IMR-90 (cell line): ENCODE measurements around the gene FEV. TPM values are rescaled to one million over a fixed set of nuclear protein-coding genes. Genes with fewer than 3 reads are reported as not detected.

Source experiments
- ATAC-seq: fragments of 200-7000 bp; cut with Tn5 transposase; 2 replicates; pipeline ENCODE4 v1.9.1; 2020; ENCODE audit warnings: low read depth, mild to moderate bottlenecking, moderate library complexity
- BruUV-seq: library from RNA; stranded (reverse); fragments of 400-500 nt; replicated peaks from 2 replicates; lab custom pipeline; 2021; lab: Mats Ljungman, UMichigan
- CTCF ChIA-PET: fragments of 300-600 bp; formaldehyde crosslinking; extraction: SDS; loops from one replicate; lab custom pipeline; 2021; ENCODE audit warnings: antibody characterized with exemption; lab: Yijun Ruan, JAX
- POLR2A ChIA-PET: fragments of 300-600 bp; sonication (Branson Sonifier 250); formaldehyde crosslinking; loops from one replicate; lab custom pipeline; 2022; ENCODE audit warnings: antibody characterized with exemption; ENCODE audit not compliant: unreplicated experiment; lab: Charles Lee
- DNase-seq: peaks from one replicate; pipeline ENCODE4 v3.0.0; 2013
- H2AFZ ChIP-seq: replicated peaks from 2 replicates; pipeline ENCODE3; 2013; ENCODE audit warnings: low read length, mild to moderate bottlenecking; ENCODE audit not compliant: poor library complexity
- H2AK5ac ChIP-seq: 2 replicates; pipeline ENCODE4 v1.6.1; 2013; ENCODE audit warnings: low read depth, low read length, inconsistent platforms
- H2AK9ac ChIP-seq: replicated peaks from 2 replicates; pipeline ENCODE3; 2013; ENCODE audit warnings: mild to moderate bottlenecking, low read depth, low read length, moderate library complexity; ENCODE audit not compliant: poor library complexity
- H2BK120ac ChIP-seq: 2 replicates; pipeline ENCODE4 v1.6.1; 2013; ENCODE audit warnings: low read depth, low read length, inconsistent platforms
- H2BK15ac ChIP-seq: 3 replicates; pipeline ENCODE4 v1.6.1; 2013; ENCODE audit warnings: low read depth, low read length, inconsistent platforms
- H2BK20ac ChIP-seq: 2 replicates; pipeline ENCODE4 v1.6.1; 2013; ENCODE audit warnings: low read depth, mild to moderate bottlenecking, inconsistent platforms, low read length, moderate library complexity
- H2BK5ac ChIP-seq: 2 replicates; pipeline ENCODE4 v1.6.1; 2013; ENCODE audit warnings: mild to moderate bottlenecking, low read depth, low read length, inconsistent platforms; ENCODE audit not compliant: poor library complexity, severe bottlenecking
- H3K14ac ChIP-seq: replicated peaks from 2 replicates; pipeline ENCODE4 v1.6.1; 2013; ENCODE audit warnings: low read depth, low read length, inconsistent platforms
- H3K18ac ChIP-seq: 2 replicates; pipeline ENCODE4 v1.6.1; 2013; ENCODE audit warnings: low read depth, low read length, control low read depth
- H3K23ac ChIP-seq: 2 replicates; pipeline ENCODE4 v1.6.1; 2013; ENCODE audit warnings: low read depth, low read length, inconsistent platforms
- H3K27ac ChIP-seq: 2 replicates; pipeline ENCODE4 v1.5.1; 2013; ENCODE audit warnings: mild to moderate bottlenecking, control low read depth, low read length; ENCODE audit not compliant: insufficient read depth
- H3K27me3 ChIP-seq: 2 replicates; pipeline ENCODE4 v1.6.1; 2013; ENCODE audit warnings: low read length; ENCODE audit not compliant: control insufficient read depth, insufficient read depth
- H3K36me3 ChIP-seq: 2 replicates; pipeline ENCODE4 v1.6.1; 2013; ENCODE audit warnings: low read length, mixed read lengths; ENCODE audit not compliant: control insufficient read depth, insufficient read depth
- H3K4ac ChIP-seq: 2 replicates; pipeline ENCODE4 v1.6.1; 2013; ENCODE audit warnings: low read depth, low read length, inconsistent platforms
- H3K4me1 ChIP-seq: 2 replicates; pipeline ENCODE4 v1.6.1; 2013; ENCODE audit warnings: low read length, mixed read lengths; ENCODE audit not compliant: control insufficient read depth, insufficient read depth
- H3K4me2 ChIP-seq: 2 replicates; pipeline ENCODE4 v1.6.1; 2013; ENCODE audit warnings: low read depth, mild to moderate bottlenecking, control low read depth, low read length, moderate library complexity
- H3K4me3 ChIP-seq: 2 replicates; pipeline ENCODE4 v1.5.1; 2013; ENCODE audit warnings: low read depth, mild to moderate bottlenecking, control low read depth, low read length, moderate library complexity; ENCODE audit not compliant: insufficient read depth
- H3K56ac ChIP-seq: 2 replicates; pipeline ENCODE4 v1.6.1; 2013; ENCODE audit warnings: low read length, inconsistent platforms; ENCODE audit not compliant: insufficient read depth; ENCODE audit errors: extremely low read depth
- H3K79me1 ChIP-seq, 2 experiments: 2 replicates each; pipeline ENCODE4 v1.6.1; 2013; ENCODE audit warnings: low read length in 2 of 2, inconsistent platforms in 1 of 2, low read depth in 1 of 2
- H3K9ac ChIP-seq: 2 replicates; pipeline ENCODE4 v1.6.1; 2013; ENCODE audit warnings: low read depth, low read length, control low read depth
- H3K9me1 ChIP-seq: 2 replicates; pipeline ENCODE4 v1.6.1; 2013; ENCODE audit warnings: low read length, inconsistent platforms; ENCODE audit not compliant: insufficient read depth
- H3K9me3 ChIP-seq: 2 replicates; pipeline ENCODE4 v1.6.1; 2013; ENCODE audit warnings: low read length; ENCODE audit not compliant: control insufficient read depth, insufficient read depth
- H4K20me1 ChIP-seq: 2 replicates; pipeline ENCODE4 v1.6.1; 2013; ENCODE audit warnings: low read length, inconsistent platforms; ENCODE audit not compliant: insufficient read depth
- H4K5ac ChIP-seq: 2 replicates; pipeline ENCODE4 v1.6.1; 2013; ENCODE audit warnings: mild to moderate bottlenecking, low read depth, low read length, control low read depth
- H4K8ac ChIP-seq, 2 experiments: 2 replicates each; pipeline ENCODE4 v1.6.1; 2013; ENCODE audit warnings: low read depth in 2 of 2, low read length in 2 of 2, control low read depth in 1 of 2, inconsistent platforms in 1 of 2
- H4K91ac ChIP-seq: 2 replicates; pipeline ENCODE4 v1.6.1; 2013; ENCODE audit warnings: low read depth, low read length, inconsistent platforms; ENCODE audit not compliant: insufficient read depth
- BHLHE40 ChIP-seq: fragments of 150-350 bp; IDR thresholded peaks from 2 replicates; pipeline ENCODE4 v1.6.1; 2016; ENCODE audit warnings: mild to moderate bottlenecking, low read depth, low read length
- CEBPB ChIP-seq: IDR thresholded peaks from 2 replicates; pipeline ENCODE4 v1.6.1; 2012; ENCODE audit warnings: low read depth, low read length, improper control_type of control experiment
- CHD1 ChIP-seq: IDR thresholded peaks from 2 replicates; pipeline ENCODE4 v1.6.1; 2012; ENCODE audit warnings: low read depth, low read length, improper control_type of control experiment
- FOS ChIP-seq: fragments of 150-350 bp; IDR thresholded peaks from 2 replicates; pipeline ENCODE4 v1.6.1; 2016; ENCODE audit warnings: low read depth, low read length
- MAFK ChIP-seq: IDR thresholded peaks from 2 replicates; pipeline ENCODE4 v1.6.1; 2012; ENCODE audit warnings: low read depth, low read length, improper control_type of control experiment
- MAZ ChIP-seq: IDR thresholded peaks from 2 replicates; pipeline ENCODE4 v1.6.1; 2012; ENCODE audit warnings: low read depth, mild to moderate bottlenecking, low read length, improper control_type of control experiment, moderate library complexity, borderline replicate concordance
- MXI1 ChIP-seq: IDR thresholded peaks from 2 replicates; pipeline ENCODE4 v1.6.1; 2012; ENCODE audit warnings: low read depth, mild to moderate bottlenecking, low read length, moderate library complexity, borderline replicate concordance
- NFE2L2 ChIP-seq: fragments of 150-350 bp; IDR thresholded peaks from 2 replicates; pipeline ENCODE4 v1.6.1; 2016; ENCODE audit warnings: low read depth, mild to moderate bottlenecking, low read length
- POLR2A ChIP-seq: IDR thresholded peaks from 2 replicates; pipeline ENCODE4 v1.6.1; 2012; ENCODE audit warnings: mild to moderate bottlenecking, low read depth, low read length
- RCOR1 ChIP-seq: IDR thresholded peaks from 2 replicates; pipeline ENCODE4 v1.6.1; 2012; ENCODE audit warnings: mild to moderate bottlenecking, low read length, improper control_type of control experiment; ENCODE audit not compliant: insufficient replicate concordance
- RFX5 ChIP-seq: IDR thresholded peaks from 2 replicates; pipeline ENCODE4 v1.8.0; 2012; ENCODE audit warnings: low read depth, mild to moderate bottlenecking, low read length, moderate library complexity
- USF2 ChIP-seq: fragments of 150-350 bp; IDR thresholded peaks from 2 replicates; pipeline ENCODE4 v1.6.1; 2017; ENCODE audit warnings: mild to moderate bottlenecking, antibody characterized with exemption, low read length, low read depth
- WGBS, 2 experiments: methylation state at CpG; one replicate each; pipeline versions ENCODE4 v1.1.5 to v1.1.7; 2013; ENCODE audit warnings: missing lambda C conversion rate in 2 of 2; ENCODE audit not compliant: insufficient read length in 1 of 2; ENCODE audit errors: extremely low coverage in 2 of 2; 5-methylcytosine and 5-hydroxymethylcytosine counted together
- dilution Hi-C: fragments of 300-500 bp; cut with HindIII; formaldehyde crosslinking; loops from one replicate; pipeline ENCODE4 v1.14.3; 2018; ENCODE audit warnings: low sequenced_read_pairs; ENCODE audit not compliant: unreplicated experiment
- in situ Hi-C: fragments of 300-500 bp; cut with MboI; formaldehyde crosslinking; loops from 3 replicates; pipeline ENCODE4 v1.14.3; 2019; ENCODE audit warnings: low sequenced_read_pairs, inconsistent platforms, mixed read lengths
- intact Hi-C: fragments of 100-400 bp; cut with micrococcal nuclease; formaldehyde crosslinking; loops from 2 replicates; pipeline ENCODE4 v1.10.0; 2022
- polyA plus RNA-seq, 3 experiments: library from polyadenylated mRNA; depleted of rRNA; stranded (reverse); fragments of >200 nt; gene quantifications; 2 replicates each; pipeline ENCODE4 v1.2.3, GENCODE V29; 2012; ENCODE audit warnings: low replicate concordance in 1 of 3
- total RNA-seq: library from RNA; depleted of rRNA; stranded (reverse); fragments of >200 nt; gene quantifications from 2 replicates; pipeline ENCODE4 v1.2.3, GENCODE V29; 2012
- TF ChIP-seq, protein P1 (sequence below): conservative IDR thresholded peaks from 2 replicates; pipeline ENCODE4 v1.5.1; 2012; ENCODE audit warnings: mild to moderate bottlenecking, low read depth, low read length, improper control_type of control experiment

The FEV gene
- total and polyA plus RNA-seq, 2 of the 4 experiments (the other 2 are of a cell fraction) = not detected

DNA sequence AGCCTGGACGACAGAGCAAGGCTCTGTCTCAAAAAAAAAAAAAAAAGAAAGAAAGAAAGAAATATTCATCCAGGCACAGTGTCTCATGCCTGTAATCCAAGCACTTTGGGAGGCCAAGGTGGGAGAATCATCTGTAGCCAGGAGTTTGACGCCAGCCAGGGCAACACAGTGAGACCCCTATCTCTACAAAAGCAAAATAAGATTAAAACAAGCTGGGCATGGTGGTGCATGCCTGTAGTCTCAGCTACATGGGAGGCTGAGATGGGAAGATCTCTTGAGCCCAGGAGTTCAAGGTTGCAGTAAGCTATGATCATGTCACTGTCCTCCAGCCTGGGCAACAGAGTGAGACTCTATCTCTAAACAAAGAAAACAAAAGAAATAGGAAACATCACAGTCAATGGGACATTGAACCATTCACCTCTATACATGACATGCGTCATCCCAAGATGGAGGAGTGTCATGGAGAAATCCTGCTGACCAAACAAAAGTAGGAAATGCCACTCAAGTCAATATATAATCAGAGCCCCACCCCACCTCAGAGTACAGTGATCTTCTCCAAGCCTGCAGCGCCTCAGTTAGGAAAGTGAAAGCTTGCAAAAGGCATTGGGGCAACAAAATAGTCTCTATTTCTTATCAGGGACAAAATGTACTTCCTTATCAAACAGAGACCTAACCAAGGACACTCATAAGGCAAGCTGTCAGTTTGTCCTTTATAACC is 9.8 kb downstream of the FEV start:
- no peak overlapping the region for H3K14ac ChIP-seq
- no peak for ATAC-seq
- no peak overlapping the region for H3K56ac ChIP-seq
- H2AK9ac ChIP-seq = no peak overlapping the region
- H3K79me1 ChIP-seq = no peaks in the 10 kb centered on the region
- H3K4me2 ChIP-seq = no peak overlapping the region
- CTCF ChIA-PET = interaction anchor here (1.2 kb wide), 1 partner anchor 98 kb away, joined by 3 read pairs; no protein-coding TSS in a partner anchor
- no peaks in the 10 kb centered on the region for H4K20me1 ChIP-seq
- no TSS peak for BruUV-seq
- peaks cover 54% of the 10 kb centered on the region for H3K27me3 ChIP-seq
- H3K9me3 ChIP-seq = no peaks in the 10 kb centered on the region
- no peak overlapping the region for H2BK120ac ChIP-seq
- H4K91ac ChIP-seq = no peak overlapping the region
- no peak overlapping the region for H3K27ac ChIP-seq
- no peak overlapping the region for H4K8ac ChIP-seq
- TF ChIP-seq RCOR1 (no peak), BHLHE40 (no peak), CEBPB (no peak), CHD1 (no peak), POLR2A (no peak), RFX5 (no peak), MAZ (no peak), NFE2L2 (no peak), USF2 (no peak), MXI1 (no peak), MAFK (no peak), FOS (no peak)
- TF ChIP-seq, protein P1, sequence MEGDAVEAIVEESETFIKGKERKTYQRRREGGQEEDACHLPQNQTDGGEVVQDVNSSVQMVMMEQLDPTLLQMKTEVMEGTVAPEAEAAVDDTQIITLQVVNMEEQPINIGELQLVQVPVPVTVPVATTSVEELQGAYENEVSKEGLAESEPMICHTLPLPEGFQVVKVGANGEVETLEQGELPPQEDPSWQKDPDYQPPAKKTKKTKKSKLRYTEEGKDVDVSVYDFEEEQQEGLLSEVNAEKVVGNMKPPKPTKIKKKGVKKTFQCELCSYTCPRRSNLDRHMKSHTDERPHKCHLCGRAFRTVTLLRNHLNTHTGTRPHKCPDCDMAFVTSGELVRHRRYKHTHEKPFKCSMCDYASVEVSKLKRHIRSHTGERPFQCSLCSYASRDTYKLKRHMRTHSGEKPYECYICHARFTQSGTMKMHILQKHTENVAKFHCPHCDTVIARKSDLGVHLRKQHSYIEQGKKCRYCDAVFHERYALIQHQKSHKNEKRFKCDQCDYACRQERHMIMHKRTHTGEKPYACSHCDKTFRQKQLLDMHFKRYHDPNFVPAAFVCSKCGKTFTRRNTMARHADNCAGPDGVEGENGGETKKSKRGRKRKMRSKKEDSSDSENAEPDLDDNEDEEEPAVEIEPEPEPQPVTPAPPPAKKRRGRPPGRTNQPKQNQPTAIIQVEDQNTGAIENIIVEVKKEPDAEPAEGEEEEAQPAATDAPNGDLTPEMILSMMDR = no peak
- H3K9ac ChIP-seq = no peak overlapping the region
- H3K4me1 ChIP-seq = no peaks in the 10 kb centered on the region
- POLR2A ChIA-PET = no interaction called here
- H3K36me3 ChIP-seq = no peaks in the 10 kb centered on the region
- no peak overlapping the region for H3K18ac ChIP-seq
- H2BK15ac ChIP-seq = no peak overlapping the region
- no peak for DNase-seq
- no peak overlapping the region for H2BK5ac ChIP-seq
- no peak overlapping the region for H2AK5ac ChIP-seq
- no peak overlapping the region for H2BK20ac ChIP-seq
- in situ Hi-C loops (no loop called here), dilution Hi-C loops (no loop called here), intact Hi-C loops (no loop called here)
- H3K4ac ChIP-seq = no peak overlapping the region
- H4K5ac ChIP-seq = no peak overlapping the region
- no CpG with 5 or more reads among the region's 4 CpGs for WGBS, 2 experiments
- H3K9me1 ChIP-seq = no peaks in the 10 kb centered on the region
- H3K4me3 ChIP-seq = no peak overlapping the region
- no peak overlapping the region for H2AFZ ChIP-seq
- no peak overlapping the region for H3K23ac ChIP-seq
